ENCODE results near the gene CT47C1.
"Not testable (repeated sequence)": the region's sequence is repeated elsewhere in the genome, so short reads cannot be mapped to it uniquely, and the experiment has no call there.

The CT47C1 gene

GRCh38 chrX:119072744-119073143 lies at the start of gene CT47C1:
TSS of gene CT47C1 (plus strand) at chrX:119072993. CDS start at chrX:119073226, 233 bp downstream.
- peaks cover 3% of the 10 kb centered on the region for H3K4me1 Mint-ChIP-seq
- no peak for DNase-seq
- no peak within 1 kb of the TSS for H3K4me3 Mint-ChIP-seq
- no peaks in the 10 kb centered on the region for H3K27me3 Mint-ChIP-seq
- H3K9me3 Mint-ChIP-seq = no peaks in the 10 kb centered on the region
- no peak for ATAC-seq
- no peaks in the 10 kb centered on the region for H3K36me3 Mint-ChIP-seq (ENCODE audit: low read depth)
- no peak within 1 kb of the TSS for H3K27ac Mint-ChIP-seq

- Mint-ChIP-seq H3K27me3 (no peaks in the 10 kb centered on the region), H3K4me1 (no peaks in the 10 kb centered on the region), H3K27ac (no peak overlapping the region), H3K36me3 (ENCODE audit: low read depth) (peaks cover 1% of the 10 kb centered on the region), H3K4me3 (no peak overlapping the region), H3K9me3 (no peaks in the 10 kb centered on the region)
- DNase-seq (no peak), ATAC-seq (no peak)
These were observed 46.9 kb upstream of the CT47C1 start for GRCh38 chrX:119025900-119026299.

GRCh38 chrX:119026344-119026743 lies 46.4 kb upstream of the CT47C1 start:
- H3K36me3 Mint-ChIP-seq (ENCODE audit: low read depth); H3K27me3 Mint-ChIP-seq; H3K9me3 Mint-ChIP-seq; DNase-seq; ATAC-seq; H3K4me1 Mint-ChIP-seq; H3K4me3 Mint-ChIP-seq; H3K27ac Mint-ChIP-seq: not testable (repeated sequence)

GRCh38 chrX:119027960-119028732 lies 44.6 kb upstream of the CT47C1 start:
- not testable (repeated sequence) for H3K36me3 Mint-ChIP-seq (ENCODE audit: low read depth); H3K27me3 Mint-ChIP-seq; H3K27ac Mint-ChIP-seq; ATAC-seq; H3K4me1 Mint-ChIP-seq; H3K4me3 Mint-ChIP-seq; DNase-seq; H3K9me3 Mint-ChIP-seq

GRCh38 chrX:119028733-119029330 lies 44.0 kb upstream of the CT47C1 start:
- Mint-ChIP-seq H3K4me3 (no peak overlapping the region), H3K36me3 (ENCODE audit: low read depth) (peaks cover 1% of the 10 kb centered on the region), H3K4me1 (no peaks in the 10 kb centered on the region), H3K27ac (no peak overlapping the region), H3K27me3 (no peaks in the 10 kb centered on the region), H3K9me3 (no peaks in the 10 kb centered on the region)
- ATAC-seq (no peak), DNase-seq (no peak)

- H3K4me3 Mint-ChIP-seq; H3K9me3 Mint-ChIP-seq; H3K36me3 Mint-ChIP-seq (ENCODE audit: low read depth); H3K4me1 Mint-ChIP-seq; H3K27me3 Mint-ChIP-seq; DNase-seq; H3K27ac Mint-ChIP-seq; ATAC-seq: not testable (repeated sequence)
These were observed 43.1 kb upstream of the CT47C1 start for GRCh38 chrX:119029656-119030055.

- Mint-ChIP-seq H3K27ac (no peak overlapping the region), H3K9me3 (peaks cover 7% of the 10 kb centered on the region), H3K27me3 (no peaks in the 10 kb centered on the region), H3K4me1 (no peaks in the 10 kb centered on the region), H3K36me3 (ENCODE audit: low read depth) (no peaks in the 10 kb centered on the region), H3K4me3 (no peak overlapping the region)
- ATAC-seq (no peak), DNase-seq (no peak)
These were observed 41.8 kb upstream of the CT47C1 start for GRCh38 chrX:119030990-119031389.

- DNase-seq (no peak), ATAC-seq (no peak)
- no peaks in the 10 kb centered on the region for H3K4me1 Mint-ChIP-seq
- no peaks in the 10 kb centered on the region for H3K36me3 Mint-ChIP-seq (ENCODE audit: low read depth)
- H3K9me3 Mint-ChIP-seq = peaks cover 7% of the 10 kb centered on the region
- no peak overlapping the region for H3K4me3 Mint-ChIP-seq
- no peaks in the 10 kb centered on the region for H3K27me3 Mint-ChIP-seq
- H3K27ac Mint-ChIP-seq = no peak overlapping the region
These were observed 36.4 kb upstream of the CT47C1 start for GRCh38 chrX:119036107-119037029.

GRCh38 chrX:119040432-119040831 lies 32.4 kb upstream of the CT47C1 start:
- Mint-ChIP-seq H3K27me3 (no peaks in the 10 kb centered on the region), H3K4me3 (no peak overlapping the region), H3K4me1 (no peaks in the 10 kb centered on the region), H3K27ac (no peak overlapping the region), H3K9me3 (no peaks in the 10 kb centered on the region), H3K36me3 (ENCODE audit: low read depth) (no peaks in the 10 kb centered on the region)
- DNase-seq (no peak), ATAC-seq (no peak)

- Mint-ChIP-seq H3K9me3 (no peaks in the 10 kb centered on the region), H3K4me1 (no peaks in the 10 kb centered on the region), H3K27ac (no peak overlapping the region), H3K27me3 (no peaks in the 10 kb centered on the region), H3K4me3 (no peak overlapping the region), H3K36me3 (ENCODE audit: low read depth) (no peaks in the 10 kb centered on the region)
- DNase-seq (no peak), ATAC-seq (no peak)
These were observed 31.6 kb upstream of the CT47C1 start for GRCh38 chrX:119041175-119041574.

GRCh38 chrX:119042040-119042439 lies 30.8 kb upstream of the CT47C1 start:
- no peaks in the 10 kb centered on the region for H3K27me3 Mint-ChIP-seq
- H3K4me1 Mint-ChIP-seq = no peaks in the 10 kb centered on the region
- no peak for DNase-seq
- H3K9me3 Mint-ChIP-seq = no peaks in the 10 kb centered on the region
- no peak overlapping the region for H3K27ac Mint-ChIP-seq
- H3K4me3 Mint-ChIP-seq = no peak overlapping the region
- no peaks in the 10 kb centered on the region for H3K36me3 Mint-ChIP-seq (ENCODE audit: low read depth)
- no peak for ATAC-seq

GRCh38 chrX:119042996-119043395 lies 29.8 kb upstream of the CT47C1 start:
- no peak overlapping the region for H3K27ac Mint-ChIP-seq
- no peaks in the 10 kb centered on the region for H3K9me3 Mint-ChIP-seq
- H3K27me3 Mint-ChIP-seq = no peaks in the 10 kb centered on the region
- ATAC-seq (no peak), DNase-seq (no peak)
- no peak overlapping the region for H3K4me3 Mint-ChIP-seq
- no peaks in the 10 kb centered on the region for H3K4me1 Mint-ChIP-seq
- no peaks in the 10 kb centered on the region for H3K36me3 Mint-ChIP-seq (ENCODE audit: low read depth)

- ATAC-seq = no peak
- H3K27me3 Mint-ChIP-seq = peaks cover 5% of the 10 kb centered on the region
- H3K4me3 Mint-ChIP-seq = no peak overlapping the region
- H3K9me3 Mint-ChIP-seq = no peaks in the 10 kb centered on the region
- no peak for DNase-seq
- no peaks in the 10 kb centered on the region for H3K36me3 Mint-ChIP-seq (ENCODE audit: low read depth)
- H3K4me1 Mint-ChIP-seq = no peaks in the 10 kb centered on the region
- no peak overlapping the region for H3K27ac Mint-ChIP-seq
These were observed 26.9 kb upstream of the CT47C1 start for GRCh38 chrX:119045884-119046283.

- no peak for DNase-seq
- no peak overlapping the region for H3K4me3 Mint-ChIP-seq
- ATAC-seq = no peak
- no peaks in the 10 kb centered on the region for H3K36me3 Mint-ChIP-seq (ENCODE audit: low read depth)
- no peaks in the 10 kb centered on the region for H3K9me3 Mint-ChIP-seq
- peaks cover 3% of the 10 kb centered on the region for H3K27me3 Mint-ChIP-seq
- no peaks in the 10 kb centered on the region for H3K4me1 Mint-ChIP-seq
- no peak overlapping the region for H3K27ac Mint-ChIP-seq
These were observed 17.1 kb upstream of the CT47C1 start for GRCh38 chrX:119055687-119056086.
